Loucy (cell line): ENCODE data around the gene ADGRL3.

Experiments used
- CTCF ChIP-seq: fragments of 200-600 bp; sonication (generic); conservative IDR thresholded peaks from 2 replicates; pipeline ENCODE4 v1.5.1; 2014; ENCODE audit warnings: mild to moderate bottlenecking, antibody characterized with exemption, low read length
- EZH2phosphoT487 ChIP-seq: fragments of 200-600 bp; IDR thresholded peaks from 2 replicates; pipeline ENCODE4 v1.6.1; 2018; ENCODE audit warnings: antibody characterized with exemption, mild to moderate bottlenecking, moderate library complexity, borderline replicate concordance

DNA sequence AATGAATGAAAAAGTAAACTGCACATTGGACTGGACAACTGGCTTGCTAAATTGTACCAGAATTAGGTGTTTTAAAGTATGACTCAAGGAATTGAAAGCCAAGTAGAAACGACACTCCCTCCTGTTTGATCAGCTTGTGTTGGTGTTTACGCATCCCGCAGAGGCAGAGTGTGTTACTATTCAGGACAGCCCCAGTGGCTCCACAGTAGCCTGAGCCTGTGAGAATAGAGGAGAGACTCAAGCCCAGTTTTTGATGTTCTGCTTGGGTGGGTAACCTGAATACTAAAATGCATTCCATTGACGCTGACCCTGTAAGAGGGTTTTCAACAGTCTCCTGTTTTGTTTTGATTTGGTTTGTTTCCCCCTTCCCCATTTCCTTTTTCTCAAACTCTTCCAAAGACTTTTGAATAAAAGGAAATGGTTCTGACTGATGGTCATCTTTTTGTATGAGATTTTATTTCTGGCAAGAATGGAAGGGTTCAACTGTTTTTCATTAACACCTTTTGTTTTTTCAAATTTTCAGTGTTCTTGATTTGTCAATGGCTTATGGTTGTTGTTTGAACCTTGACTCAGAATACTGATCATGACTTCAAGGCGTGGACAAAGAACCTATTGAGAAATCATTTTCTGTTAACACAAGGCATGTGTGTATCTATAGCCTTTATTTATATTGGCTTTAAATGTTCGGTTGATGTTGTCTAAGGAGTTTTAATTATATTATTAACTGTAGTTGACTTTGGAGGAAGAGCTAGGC is 10.2 kb downstream of the ADGRL3 start:
- TF ChIP-seq EZH2phosphoT487 (no peak), CTCF (no peak)
